ENCODE results near the gene BCL11A.

- TF ChIP-seq POLR2A (IDR thresholded peaks at IDR 0.05; ENCODE audit: low read length) (no peak), GATA1 (IDR thresholded peaks at IDR 0.05; ENCODE audit: low read depth, low read length) (no peak)
These were observed 43.0 kb upstream of the BCL11A start for GRCh38 chr2:60596411-60596810.

Measured in erythroblast (primary cell).